DOHH2 (cell line): ENCODE measurements around the gene FOS.

Source experiments
- CTCF ChIP-seq: fragments of 200-600 bp; sonication (generic); IDR thresholded peaks from one replicate; pipeline ENCODE4 v1.5.1; 2014; ENCODE audit warnings: antibody characterized with exemption, mild to moderate bottlenecking, low read depth, low read length; ENCODE audit not compliant: poor library complexity, severe bottlenecking
- EZH2phosphoT487 ChIP-seq: fragments of 200-600 bp; sonication (generic); IDR thresholded peaks from 2 replicates; pipeline ENCODE4 v1.6.1; 2017; ENCODE audit warnings: borderline replicate concordance, mild to moderate bottlenecking, antibody characterized with exemption, low read length, moderate library complexity, mixed read lengths

GRCh38 chr14:75240781-75241180 lies 37.8 kb upstream of the FOS start:
- TF ChIP-seq CTCF, result no peak
- no peak for TF ChIP-seq EZH2phosphoT487
